Activated B cell treated with CpG ODN at 0.5 μM for 24 hours (primary cell): Measurements from ENCODE around the gene INSM1. TPM values are rescaled to one million over a fixed set of nuclear protein-coding genes. Genes with fewer than 3 reads are reported as not detected.

Source experiments
- ATAC-seq: fragments of 200-7000 bp; cut with Tn5 transposase; one replicate; pipeline ENCODE4 v1.10.0; 2021; ENCODE audit warnings: low read depth, mild to moderate bottlenecking, moderate library complexity
- CTCF ChIA-PET: fragments of 350-600 bp; sonication (Branson Sonifier 250); formaldehyde crosslinking; loops from one replicate; lab custom pipeline; 2021; ENCODE audit warnings: antibody characterized with exemption; lab: Charles Lee
- POLR2A ChIA-PET: fragments of 350-600 bp; sonication (Branson Sonifier 250); formaldehyde crosslinking; loops from one replicate; lab custom pipeline; 2021; ENCODE audit warnings: antibody characterized with exemption; lab: Charles Lee
- DNase-seq: peaks from one replicate; pipeline ENCODE4 v3.0.0; 2022
- H3K27ac Mint-ChIP-seq: one replicate; pipeline ENCODE4 v1.8.0; 2020; ENCODE audit warnings: mixed read lengths
- H3K27me3 Mint-ChIP-seq: one replicate; pipeline ENCODE4 v1.8.0; 2021; ENCODE audit warnings: mixed read lengths
- H3K36me3 Mint-ChIP-seq: one replicate; pipeline ENCODE4 v1.8.0; 2021; ENCODE audit warnings: low read depth, mixed read lengths
- H3K4me1 Mint-ChIP-seq: one replicate; pipeline ENCODE4 v1.8.0; 2021; ENCODE audit warnings: mixed read lengths
- H3K4me3 Mint-ChIP-seq: one replicate; pipeline ENCODE4 v1.8.0; 2020; ENCODE audit warnings: mild to moderate bottlenecking, mixed read lengths
- H3K9me3 Mint-ChIP-seq: one replicate; pipeline ENCODE4 v1.8.0; 2020; ENCODE audit warnings: mixed read lengths
- intact Hi-C: fragments of 100-400 bp; cut with micrococcal nuclease; formaldehyde crosslinking; loops from one replicate; pipeline ENCODE4 v1.15.1; 2024
- total RNA-seq: library from RNA; stranded (reverse); gene quantifications from 2 replicates; pipeline ENCODE4 v1.2.3, GENCODE V29; 2022
- TF ChIP-seq, protein P1 (sequence below): fragments of 200-600 bp; IDR thresholded peaks from one replicate; pipeline ENCODE4 v1.8.0; 2022; ENCODE audit warnings: antibody characterized with exemption, mild to moderate bottlenecking

INSM1 gene
- total RNA-seq, 1 donor from 2014 or later = not detected

- no peak overlapping the region for H3K27ac Mint-ChIP-seq
- CTCF ChIA-PET = no interaction called here
- no peaks in the 10 kb centered on the region for H3K9me3 Mint-ChIP-seq
- ATAC-seq (no peak), DNase-seq (no peak)
- H3K27me3 Mint-ChIP-seq = no peaks in the 10 kb centered on the region
- no peak overlapping the region for H3K4me3 Mint-ChIP-seq
- intact Hi-C loops = no loop called here
- TF ChIP-seq, protein P1, sequence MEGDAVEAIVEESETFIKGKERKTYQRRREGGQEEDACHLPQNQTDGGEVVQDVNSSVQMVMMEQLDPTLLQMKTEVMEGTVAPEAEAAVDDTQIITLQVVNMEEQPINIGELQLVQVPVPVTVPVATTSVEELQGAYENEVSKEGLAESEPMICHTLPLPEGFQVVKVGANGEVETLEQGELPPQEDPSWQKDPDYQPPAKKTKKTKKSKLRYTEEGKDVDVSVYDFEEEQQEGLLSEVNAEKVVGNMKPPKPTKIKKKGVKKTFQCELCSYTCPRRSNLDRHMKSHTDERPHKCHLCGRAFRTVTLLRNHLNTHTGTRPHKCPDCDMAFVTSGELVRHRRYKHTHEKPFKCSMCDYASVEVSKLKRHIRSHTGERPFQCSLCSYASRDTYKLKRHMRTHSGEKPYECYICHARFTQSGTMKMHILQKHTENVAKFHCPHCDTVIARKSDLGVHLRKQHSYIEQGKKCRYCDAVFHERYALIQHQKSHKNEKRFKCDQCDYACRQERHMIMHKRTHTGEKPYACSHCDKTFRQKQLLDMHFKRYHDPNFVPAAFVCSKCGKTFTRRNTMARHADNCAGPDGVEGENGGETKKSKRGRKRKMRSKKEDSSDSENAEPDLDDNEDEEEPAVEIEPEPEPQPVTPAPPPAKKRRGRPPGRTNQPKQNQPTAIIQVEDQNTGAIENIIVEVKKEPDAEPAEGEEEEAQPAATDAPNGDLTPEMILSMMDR = no peak
- POLR2A ChIA-PET = no interaction called here
- H3K36me3 Mint-ChIP-seq = peaks cover 14% of the 10 kb centered on the region
- H3K4me1 Mint-ChIP-seq = no peaks in the 10 kb centered on the region
Observed at GRCh38 chr20:20405623-20406022, 37.7 kb downstream of the INSM1 start.

- peaks cover 16% of the 10 kb centered on the region for H3K36me3 Mint-ChIP-seq
- intact Hi-C loops = no loop called here
- no peaks in the 10 kb centered on the region for H3K27me3 Mint-ChIP-seq
- no peak for DNase-seq
- H3K4me3 Mint-ChIP-seq = no peak overlapping the region
- no peak for ATAC-seq
- ChIA-PET CTCF (no interaction called here), POLR2A (no interaction called here)
- H3K4me1 Mint-ChIP-seq = no peaks in the 10 kb centered on the region
- H3K9me3 Mint-ChIP-seq = no peaks in the 10 kb centered on the region
- TF ChIP-seq, protein P1 = no peak
- no peak overlapping the region for H3K27ac Mint-ChIP-seq
Observed at GRCh38 chr20:20406306-20406705, 38.4 kb downstream of the INSM1 start.

DNA sequence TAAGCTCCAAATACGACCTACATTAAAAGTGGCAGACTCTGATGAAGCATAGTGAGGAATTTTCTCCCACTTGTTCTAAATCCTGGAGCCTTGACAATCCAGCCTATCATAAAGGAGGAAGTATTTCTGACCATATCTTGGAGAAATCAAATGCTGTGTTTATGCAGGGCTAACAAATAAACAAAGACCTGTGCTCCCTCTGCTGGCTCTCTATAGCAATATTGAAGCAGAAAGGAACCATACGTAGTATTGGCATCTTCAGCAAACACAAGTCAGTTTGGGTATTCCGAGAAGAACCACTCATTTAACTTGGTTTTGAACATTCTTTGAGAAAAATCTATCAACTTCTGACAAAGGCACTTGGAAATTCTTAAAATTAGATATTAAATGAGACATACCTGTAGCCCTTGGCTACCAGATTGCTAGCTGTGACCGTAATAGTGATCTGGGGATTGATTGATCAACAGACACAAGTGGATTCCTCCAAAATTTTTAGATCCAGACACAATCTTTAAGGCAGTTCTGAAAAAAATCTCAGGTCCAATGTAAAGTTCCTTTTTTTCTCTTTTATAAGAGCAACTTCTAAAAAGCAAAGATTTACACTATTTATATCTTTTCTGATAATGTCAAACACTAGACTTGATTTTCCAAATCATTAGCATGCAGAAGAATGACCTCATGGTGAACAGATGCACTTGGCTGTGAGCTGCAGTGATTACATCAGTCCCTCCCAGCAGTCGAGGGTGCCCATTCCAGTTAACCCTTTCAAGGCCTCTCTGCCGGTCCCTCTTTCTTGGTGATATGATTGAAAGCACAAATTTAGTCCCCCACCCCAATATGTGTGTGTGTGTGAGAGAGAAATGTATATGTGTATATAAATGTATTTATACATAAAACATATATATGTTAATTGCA is 40.2 kb downstream of the INSM1 start:
- Mint-ChIP-seq H3K4me1 (peaks cover 6% of the 10 kb centered on the region), H3K9me3 (no peaks in the 10 kb centered on the region), H3K27me3 (no peaks in the 10 kb centered on the region), H3K4me3 (no peak overlapping the region), H3K36me3 (peaks cover 21% of the 10 kb centered on the region), H3K27ac (no peak overlapping the region)
- CTCF ChIA-PET = no interaction called here
- POLR2A ChIA-PET = no interaction called here
- intact Hi-C loops = no loop called here
- DNase-seq (no peak), ATAC-seq (no peak)
- TF ChIP-seq, protein P1 = no peak

- H3K27me3 Mint-ChIP-seq = no peaks in the 10 kb centered on the region
- no peak for DNase-seq
- H3K4me1 Mint-ChIP-seq = peaks cover 9% of the 10 kb centered on the region
- H3K9me3 Mint-ChIP-seq = no peaks in the 10 kb centered on the region
- H3K27ac Mint-ChIP-seq = no peak overlapping the region
- ATAC-seq = no peak
- H3K4me3 Mint-ChIP-seq = no peak overlapping the region
- peaks cover 16% of the 10 kb centered on the region for H3K36me3 Mint-ChIP-seq
- ChIA-PET POLR2A (no interaction called here), CTCF (no interaction called here)
- intact Hi-C loops = no loop called here
- TF ChIP-seq, protein P1 = no peak
Observed at GRCh38 chr20:20409331-20409730, 41.4 kb downstream of the INSM1 start.

GRCh38 chr20:20410678-20411077 is 42.8 kb downstream of the INSM1 start:
- POLR2A ChIA-PET = no interaction called here
- Mint-ChIP-seq H3K36me3 (peaks cover 16% of the 10 kb centered on the region), H3K4me3 (no peak overlapping the region), H3K9me3 (no peaks in the 10 kb centered on the region), H3K4me1 (peaks cover 9% of the 10 kb centered on the region), H3K27me3 (no peaks in the 10 kb centered on the region), H3K27ac (no peak overlapping the region)
- DNase-seq (no peak), ATAC-seq (no peak)
- CTCF ChIA-PET = interaction anchor here (1.0 kb wide), 1 partner anchor 40 kb away, joined by 3 read pairs; no protein-coding TSS in a partner anchor
- intact Hi-C loops = no loop called here
- TF ChIP-seq, protein P1 = no peak
